Astrocyte of the spinal cord (primary cell): Measurements from ENCODE around the gene SERPINI1.

ENCODE experiments used
- DNase-seq: peaks from one replicate; pipeline ENCODE4 v3.0.0; 2011; ENCODE audit warnings: low read depth, low spot score
- H3K4me3 ChIP-seq: 2 replicates; pipeline ENCODE4 v1.5.1; 2011; ENCODE audit warnings: low read depth, mild to moderate bottlenecking, low read length, moderate library complexity
- in situ Hi-C: cut with HindIII; loops from 2 replicates; pipeline ENCODE4 v1.10.0; 2017; ENCODE audit warnings: low sequenced_read_pairs
- TF ChIP-seq, protein P1 (sequence below): IDR thresholded peaks from 2 replicates; pipeline ENCODE4 v1.5.1; 2012; ENCODE audit warnings: low read depth, mild to moderate bottlenecking, low read length, inconsistent platforms

Gene SERPINI1

DNA sequence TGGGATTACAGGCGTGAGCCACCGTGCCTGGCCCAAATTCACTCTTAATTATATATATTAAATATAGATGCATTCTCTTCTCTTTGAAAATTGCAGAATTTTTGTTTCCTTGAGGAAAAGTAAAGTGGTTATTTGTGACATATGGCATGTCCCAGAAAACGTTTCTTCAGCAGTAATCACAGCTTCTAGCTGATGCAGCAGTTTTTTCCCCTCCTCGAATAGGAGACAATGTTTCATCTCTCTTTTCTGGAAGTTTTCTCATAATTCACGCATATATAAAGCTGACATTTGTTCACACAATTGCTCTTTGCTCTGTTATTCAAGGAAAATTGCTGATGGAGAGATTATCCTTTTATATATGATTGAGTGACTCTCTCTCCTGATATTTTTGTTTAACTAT is 99.8 kb downstream of the SERPINI1 start:
- H3K4me3 ChIP-seq, result no peak overlapping the region
- in situ Hi-C loops, result no loop called here

DNA sequence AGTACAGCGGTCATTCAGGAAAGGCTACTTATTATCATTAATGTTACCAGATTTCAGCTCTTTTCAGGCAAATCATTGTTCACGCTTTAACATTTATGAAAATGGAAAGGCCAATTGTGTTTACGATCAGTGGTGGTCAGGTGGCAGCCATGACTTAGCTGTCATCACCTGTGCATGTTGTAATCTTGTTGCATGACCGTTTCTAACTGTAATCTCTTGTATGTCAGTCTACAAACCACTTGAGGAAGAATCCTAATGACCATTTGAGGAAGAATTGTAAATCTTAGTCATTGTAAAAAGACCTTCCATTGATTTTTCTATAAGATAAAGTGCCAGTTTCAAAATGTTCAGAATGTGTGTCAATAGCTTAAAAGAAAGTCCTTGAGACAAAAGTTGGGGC is 100.4 kb downstream of the SERPINI1 start:
- in situ Hi-C loops, result no loop called here
- no peak overlapping the region for H3K4me3 ChIP-seq
- TF ChIP-seq, protein P1, sequence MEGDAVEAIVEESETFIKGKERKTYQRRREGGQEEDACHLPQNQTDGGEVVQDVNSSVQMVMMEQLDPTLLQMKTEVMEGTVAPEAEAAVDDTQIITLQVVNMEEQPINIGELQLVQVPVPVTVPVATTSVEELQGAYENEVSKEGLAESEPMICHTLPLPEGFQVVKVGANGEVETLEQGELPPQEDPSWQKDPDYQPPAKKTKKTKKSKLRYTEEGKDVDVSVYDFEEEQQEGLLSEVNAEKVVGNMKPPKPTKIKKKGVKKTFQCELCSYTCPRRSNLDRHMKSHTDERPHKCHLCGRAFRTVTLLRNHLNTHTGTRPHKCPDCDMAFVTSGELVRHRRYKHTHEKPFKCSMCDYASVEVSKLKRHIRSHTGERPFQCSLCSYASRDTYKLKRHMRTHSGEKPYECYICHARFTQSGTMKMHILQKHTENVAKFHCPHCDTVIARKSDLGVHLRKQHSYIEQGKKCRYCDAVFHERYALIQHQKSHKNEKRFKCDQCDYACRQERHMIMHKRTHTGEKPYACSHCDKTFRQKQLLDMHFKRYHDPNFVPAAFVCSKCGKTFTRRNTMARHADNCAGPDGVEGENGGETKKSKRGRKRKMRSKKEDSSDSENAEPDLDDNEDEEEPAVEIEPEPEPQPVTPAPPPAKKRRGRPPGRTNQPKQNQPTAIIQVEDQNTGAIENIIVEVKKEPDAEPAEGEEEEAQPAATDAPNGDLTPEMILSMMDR, result no peak
- no peak for DNase-seq

More for the DNA sequence above, 99.8 kb downstream of the SERPINI1 start:
- no peak for DNase-seq
- TF ChIP-seq, protein P1, result no peak

DNA sequence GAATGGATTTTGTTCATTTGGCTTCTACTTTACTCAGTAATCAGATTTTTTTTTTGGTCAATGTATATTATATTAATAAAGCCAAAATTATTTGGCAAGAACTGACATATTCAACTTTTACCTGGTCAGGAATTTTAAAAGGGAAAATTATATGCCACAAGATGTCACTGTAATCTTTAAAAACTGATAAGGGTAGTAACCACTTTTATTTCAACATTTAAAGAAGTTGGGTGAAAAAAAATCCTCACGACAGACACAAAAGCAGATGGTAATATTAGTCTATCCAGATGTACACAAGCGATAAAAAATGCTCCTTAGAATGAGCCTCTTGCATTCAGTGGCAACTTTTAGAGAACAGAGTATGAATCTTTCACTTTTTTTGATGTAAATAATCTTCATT is 101.9 kb downstream of the SERPINI1 start:
- peak; percentile 5 for DNase-seq
- no peak overlapping the region for H3K4me3 ChIP-seq
- in situ Hi-C loops, result no loop called here
- TF ChIP-seq, protein P1, result no peak

DNA sequence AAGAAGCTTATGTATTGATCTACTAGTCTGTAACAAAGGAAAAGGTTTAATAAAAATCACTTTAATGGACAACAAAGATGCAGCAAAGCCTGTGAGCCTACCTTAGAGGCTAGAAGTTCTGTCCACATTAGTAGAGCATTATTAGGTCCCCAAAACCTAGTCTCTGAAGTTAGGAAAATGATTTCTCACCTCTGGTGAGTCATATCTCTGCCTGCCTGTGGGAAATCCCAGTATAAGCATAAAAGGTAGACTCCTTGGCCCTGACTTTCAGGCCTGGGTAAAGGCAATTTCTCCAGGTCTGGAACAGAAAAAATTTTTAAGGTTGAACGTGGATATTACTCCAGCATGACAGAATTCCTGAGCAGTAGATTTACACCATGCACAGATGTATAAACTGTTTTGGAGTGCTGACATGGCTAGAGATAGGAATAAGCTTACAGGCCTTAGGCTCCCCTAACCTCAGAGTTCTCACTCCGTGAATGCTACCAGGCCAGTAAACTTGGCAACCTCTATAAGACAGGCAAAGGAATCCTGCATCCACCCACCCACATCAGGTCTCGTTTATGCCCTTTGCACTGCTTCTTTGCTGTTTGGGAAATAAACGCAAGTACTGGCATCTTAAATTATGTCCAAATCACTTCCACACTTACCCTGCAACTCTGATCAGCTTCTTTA is 104.1 kb downstream of the SERPINI1 start:
- in situ Hi-C loops, result no loop called here
- H3K4me3 ChIP-seq, result no peak overlapping the region
- TF ChIP-seq, protein P1, result no peak
- DNase-seq, result no peak

DNA sequence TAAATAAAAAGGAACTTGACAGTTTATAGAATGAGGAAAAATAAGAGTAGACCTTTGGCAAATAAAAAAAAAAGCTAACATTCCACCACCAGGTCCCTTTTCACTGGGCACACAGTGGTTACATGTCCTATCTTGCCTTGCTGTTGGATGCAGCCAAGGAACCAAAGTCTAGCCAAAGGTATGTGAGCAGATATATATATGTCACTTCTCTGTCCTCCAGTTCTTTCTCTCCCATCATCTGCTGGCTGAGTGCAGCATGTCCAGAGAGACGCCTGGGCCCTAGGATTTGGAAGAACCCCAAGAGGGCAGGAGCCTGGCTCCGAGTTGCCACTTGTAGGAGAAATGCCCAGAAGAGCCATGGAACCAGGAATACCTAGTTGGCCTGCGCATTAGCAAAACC is 104.7 kb downstream of the SERPINI1 start:
- DNase-seq, result no peak
- in situ Hi-C loops, result no loop called here
- no peak overlapping the region for H3K4me3 ChIP-seq
- TF ChIP-seq, protein P1, result no peak

DNA sequence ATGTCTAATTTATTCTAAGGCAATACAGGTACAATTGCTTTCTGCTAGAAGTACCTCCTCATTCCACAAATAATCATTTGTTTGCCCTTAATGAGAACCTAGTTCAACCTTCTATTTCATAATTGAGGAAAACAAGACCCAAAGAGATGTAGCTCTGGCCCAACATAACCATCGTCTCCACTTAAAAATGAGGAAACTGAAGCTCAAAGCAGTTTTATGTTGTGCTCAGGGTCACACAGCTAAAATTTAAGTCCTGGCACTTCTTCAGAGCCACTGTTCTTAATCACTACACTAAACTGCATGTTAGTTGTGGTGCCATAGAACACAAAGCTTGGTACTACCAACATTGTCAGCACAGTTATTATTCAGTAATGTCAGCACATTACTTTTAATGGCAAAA is 108.0 kb downstream of the SERPINI1 start:
- in situ Hi-C loops, result no loop called here
- no peak for DNase-seq
- TF ChIP-seq, protein P1, result no peak
- H3K4me3 ChIP-seq, result no peak overlapping the region

DNA sequence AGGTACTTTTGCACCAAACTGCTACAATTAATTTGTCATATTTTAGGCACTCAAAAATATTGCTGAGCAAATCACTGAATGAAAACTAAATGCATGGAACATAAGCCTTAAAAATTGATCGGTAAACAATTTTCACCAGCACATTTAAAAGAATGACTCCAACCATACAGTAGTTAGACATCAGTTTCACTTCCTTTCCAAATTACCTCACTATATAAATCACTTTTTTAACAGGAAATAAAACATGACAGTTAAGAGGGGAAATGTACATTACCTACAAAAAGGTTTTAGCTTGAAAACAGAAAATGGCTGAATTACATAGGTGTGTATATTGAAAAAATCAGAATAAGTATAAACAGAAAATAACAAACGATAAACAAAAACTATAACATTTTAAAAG is 108.4 kb downstream of the SERPINI1 start:
- DNase-seq, result no peak
- in situ Hi-C loops, result no loop called here
- no peak overlapping the region for H3K4me3 ChIP-seq
- TF ChIP-seq, protein P1, result no peak
